GM18873 (cell line): ENCODE data around the gene ASB6.

Source experiments
- ATAC-seq: cut with Tn5 transposase; IDR thresholded peaks from one replicate; pipeline ENCODE4 v1.9.1; 2021; ENCODE audit warnings: mild to moderate bottlenecking, moderate library complexity, moderate number of reproducible peaks; ENCODE audit not compliant: unreplicated experiment, low FRiP score

ASB6 gene

DNA sequence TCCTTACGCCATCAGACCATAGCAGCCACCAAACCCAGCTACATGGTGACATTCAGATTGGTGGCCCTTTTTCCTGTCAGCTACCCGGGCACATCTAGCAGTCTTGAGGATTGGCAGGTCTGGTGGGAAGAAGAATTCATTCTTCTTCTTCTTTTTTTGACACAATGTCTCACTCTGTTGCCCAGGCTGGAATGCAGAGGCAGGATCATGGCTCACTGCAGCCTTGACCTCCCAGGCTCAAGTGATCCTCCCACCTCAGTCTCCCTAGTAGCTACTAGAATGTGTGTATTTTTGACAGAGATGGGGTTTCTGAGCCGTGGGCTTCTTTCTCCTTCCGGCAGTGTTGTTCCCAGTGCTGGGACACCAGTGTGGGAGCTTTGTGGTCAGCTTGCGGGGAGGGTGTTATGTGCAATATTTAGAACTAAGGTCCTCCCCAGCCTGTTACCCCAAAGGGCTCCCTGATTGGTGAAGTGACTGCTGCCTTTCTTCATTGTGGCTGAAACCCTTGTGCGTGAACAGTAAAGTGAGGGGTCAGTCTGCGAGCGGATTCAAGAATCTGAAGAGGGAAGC, 12.6 kb downstream of the ASB6 start:
- ATAC-seq: no peak

DNA sequence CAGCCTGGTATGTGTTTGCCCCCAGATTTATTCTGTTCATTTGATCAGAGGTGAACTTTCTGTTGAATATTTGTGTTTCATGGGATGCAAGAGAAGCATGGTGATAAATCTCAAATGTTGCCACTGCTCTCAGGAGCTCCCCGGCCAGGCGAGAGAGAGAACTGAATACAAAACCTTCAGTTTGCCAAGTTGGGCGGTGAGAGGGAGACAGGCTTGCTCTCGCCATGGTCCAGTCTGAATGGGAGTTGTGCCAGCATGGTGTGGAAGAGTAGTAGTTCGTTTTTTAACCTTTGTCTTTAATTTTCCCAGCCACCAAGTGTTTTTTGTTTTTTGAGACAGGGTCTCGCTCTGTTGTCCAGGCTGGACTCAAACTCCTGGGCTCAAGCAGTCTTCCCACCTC, 13.2 kb downstream of the ASB6 start:
- no peak for ATAC-seq

DNA sequence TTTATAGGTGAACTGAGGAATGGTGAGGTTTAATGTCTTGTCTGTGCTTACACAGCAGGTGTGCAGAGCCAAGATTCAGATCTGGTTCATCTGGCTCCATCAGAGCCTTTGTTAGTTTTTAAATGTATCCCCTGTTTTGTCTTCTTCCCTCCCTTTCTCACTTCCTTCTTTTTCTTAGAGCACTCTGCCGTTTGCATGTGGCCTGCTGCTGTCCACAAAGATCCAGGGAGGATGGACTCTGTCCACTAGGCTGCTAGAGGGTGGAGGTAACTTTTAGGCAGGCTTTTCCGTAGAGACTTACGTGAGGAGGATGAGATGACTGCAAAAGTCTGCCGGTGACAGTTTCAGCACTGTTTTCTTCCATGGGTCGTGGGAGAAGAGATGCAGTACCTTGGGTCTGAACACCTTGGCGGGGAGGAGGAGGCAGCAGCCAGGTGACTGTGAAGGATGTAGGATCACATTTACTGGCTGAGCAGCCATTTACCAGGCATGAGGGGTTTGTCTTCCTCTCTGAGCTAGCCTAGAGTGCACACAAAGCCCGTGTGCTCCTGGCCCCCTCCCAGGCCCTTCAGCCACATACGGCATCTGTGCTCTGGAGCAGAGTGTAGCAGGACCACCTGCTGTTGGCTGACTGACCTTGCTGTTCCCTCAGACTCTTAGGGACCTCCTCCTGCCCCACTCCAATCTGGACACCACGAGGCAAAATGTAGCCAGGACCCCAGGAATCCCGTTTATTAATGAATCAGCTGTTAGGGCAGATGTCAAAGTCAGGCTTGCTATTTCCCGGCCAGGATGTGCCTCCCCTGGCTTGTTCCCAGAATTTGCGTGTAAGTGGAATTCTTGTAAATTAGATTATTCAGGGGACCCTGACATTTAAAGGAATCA, 14.2 kb downstream of the ASB6 start:
- no peak for ATAC-seq

DNA sequence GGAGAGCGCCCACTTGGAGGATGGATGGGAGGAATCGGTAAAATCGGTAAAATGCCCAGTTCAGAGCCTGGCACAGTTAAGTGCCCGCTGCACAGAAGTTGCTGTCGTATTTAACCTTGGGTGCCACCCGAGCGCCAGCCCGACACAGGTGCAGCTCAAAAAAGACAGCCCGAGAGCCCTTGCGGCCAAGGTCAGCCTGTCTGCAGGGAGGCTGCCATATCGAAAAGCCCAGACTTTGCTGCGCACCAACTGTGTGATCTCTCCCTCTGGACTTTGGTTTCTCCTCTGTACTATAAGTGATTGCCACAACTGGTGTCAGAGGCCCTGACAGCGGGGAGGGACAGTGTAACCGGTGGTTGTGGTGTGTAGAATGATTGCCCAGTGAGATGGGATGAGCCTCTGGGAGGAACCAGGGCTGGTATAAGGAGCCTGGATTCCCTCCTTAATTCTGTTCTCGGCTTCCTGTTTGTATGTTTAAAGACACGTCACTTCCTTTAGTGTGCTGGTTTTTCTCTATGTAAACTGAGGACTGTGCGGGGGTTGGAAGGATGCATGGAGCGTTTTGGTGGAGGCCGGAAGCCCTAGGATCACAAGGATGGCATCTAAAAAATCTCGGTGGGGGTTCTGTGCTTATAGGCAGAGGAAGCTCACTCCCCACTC, 15.2 kb downstream of the ASB6 start:
- ATAC-seq: peak; percentile 20

DNA sequence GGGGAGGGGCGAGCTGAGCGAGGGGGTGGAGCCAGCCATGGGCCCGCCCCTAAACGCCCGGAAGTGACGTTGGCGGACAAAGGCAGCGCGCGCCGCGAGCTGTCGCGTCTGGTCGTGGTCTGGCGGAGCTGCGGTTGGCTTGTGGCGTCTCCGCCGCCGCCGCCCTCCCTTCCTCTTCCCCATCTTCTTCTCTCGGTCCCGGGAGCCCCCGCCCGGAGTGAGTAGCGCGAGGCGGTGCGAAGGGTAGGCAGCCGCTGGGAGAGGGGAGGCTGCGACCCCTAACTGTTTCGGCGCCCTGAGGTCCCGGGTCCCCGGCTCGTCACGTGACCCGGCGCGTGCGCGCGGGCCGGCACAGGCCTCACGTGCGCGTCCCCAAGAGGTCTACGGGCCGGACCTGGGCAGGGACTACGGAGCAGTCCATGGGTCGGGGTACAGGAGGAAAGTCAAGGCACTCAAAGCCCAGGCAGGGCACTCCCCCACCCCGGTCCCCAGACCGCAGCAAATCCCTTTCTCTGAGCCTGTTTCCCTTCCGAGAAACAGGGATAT, 15.8 kb downstream of the ASB6 start, which contains the start of gene NTMT1:
TSS of gene NTMT1 (plus strand) at position 85 of the 546 bp plus-strand sequence. CDS start 6,541 bp downstream, outside the sequence.
- ATAC-seq: peak; percentile 53

DNA sequence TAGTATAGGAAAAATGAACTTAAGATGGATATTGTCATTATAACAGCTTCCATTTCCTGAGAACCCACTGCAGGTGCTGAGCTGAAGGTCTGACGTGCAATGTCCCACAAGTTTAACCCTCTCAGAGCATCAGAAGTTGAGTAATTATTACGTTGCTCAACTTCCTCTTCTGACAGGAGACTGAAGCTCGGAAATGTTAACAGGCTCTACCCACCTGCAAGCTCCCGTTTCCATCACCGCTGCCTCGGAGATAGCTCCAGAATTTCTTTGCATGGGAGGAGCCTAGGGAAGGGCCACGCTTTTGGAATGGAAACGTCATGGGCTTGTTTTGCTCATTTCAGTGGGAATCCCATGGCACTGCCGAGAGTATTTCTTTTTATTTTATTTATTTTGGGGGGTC, 17.0 kb downstream of the ASB6 start:
- no peak for ATAC-seq

DNA sequence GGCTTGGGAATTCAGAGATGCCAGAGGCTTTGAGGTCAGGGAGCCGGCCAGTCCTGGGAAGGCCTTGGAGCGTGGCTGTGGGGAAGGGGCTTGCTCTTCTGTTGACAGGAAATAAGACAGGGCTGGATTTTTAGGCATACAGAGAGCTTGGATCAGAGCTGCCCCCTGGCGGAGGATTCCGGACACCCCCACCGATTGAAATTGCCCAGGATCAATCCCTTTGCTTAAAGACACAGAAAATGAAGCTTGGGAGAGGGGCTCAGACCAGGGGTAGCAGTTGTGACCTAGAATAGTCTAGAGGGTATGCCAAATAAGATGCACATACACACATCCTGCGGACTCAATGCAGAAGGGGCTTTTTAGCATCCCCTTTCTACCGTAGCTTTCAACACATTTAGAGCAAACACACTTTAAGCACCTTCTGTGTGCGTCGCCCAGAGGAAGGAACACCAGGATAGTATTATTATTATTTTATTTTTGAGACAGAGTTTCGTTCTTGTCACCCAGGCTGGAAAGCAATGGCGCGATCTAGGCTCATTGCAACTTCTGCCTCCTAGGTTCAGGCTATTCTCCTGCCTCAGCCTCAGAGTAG, 17.7 kb downstream of the ASB6 start:
- ATAC-seq: no peak

DNA sequence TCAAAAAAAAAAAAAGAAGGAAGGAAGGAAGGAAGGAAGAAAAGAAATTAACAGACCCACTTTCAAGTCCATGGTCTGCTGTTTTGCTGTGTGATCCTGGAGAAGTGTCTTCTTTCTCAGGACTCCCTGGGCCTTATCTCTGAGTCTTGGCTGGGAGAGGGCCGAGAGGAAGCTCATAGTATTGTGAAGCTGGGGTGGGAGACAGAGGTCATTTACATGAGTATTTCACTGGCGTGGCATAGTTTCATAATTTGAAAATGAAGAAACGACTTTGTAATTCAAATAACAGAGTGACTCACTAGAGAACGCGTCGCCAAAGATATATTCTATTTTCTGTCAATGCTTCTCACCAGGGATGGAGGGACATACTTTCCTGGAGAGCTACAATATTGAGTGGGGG, 18.6 kb downstream of the ASB6 start:
- no peak for ATAC-seq

DNA sequence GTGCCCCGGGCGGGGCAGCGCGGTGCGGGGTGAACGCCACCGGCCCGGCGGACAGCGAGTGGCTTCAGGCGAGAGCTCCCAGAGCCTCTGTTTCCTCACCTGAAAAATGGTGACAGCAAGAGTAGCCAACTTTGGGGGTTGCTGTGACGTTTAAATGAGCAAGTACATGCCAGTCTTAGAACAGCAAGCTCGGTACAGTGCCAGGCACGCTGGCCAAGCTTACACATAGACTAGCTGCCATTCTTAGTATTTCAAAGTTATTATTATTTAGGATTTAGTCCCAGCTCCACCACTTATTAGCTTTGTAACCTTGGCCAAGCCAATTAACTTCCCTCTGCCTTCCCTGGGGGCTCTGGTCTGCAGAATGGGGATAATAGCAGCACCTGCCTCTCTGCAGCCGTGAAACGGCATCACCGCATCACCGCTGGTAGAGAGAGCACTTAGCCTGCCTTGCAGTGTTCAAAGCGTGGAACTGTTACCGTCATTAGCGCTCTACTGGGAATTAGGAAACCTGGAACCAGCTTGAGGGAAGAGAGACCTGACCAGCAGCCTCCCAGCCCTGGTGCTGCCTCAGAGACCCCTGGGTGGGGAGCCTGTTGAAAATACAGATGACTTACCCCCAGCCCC, 21.2 kb downstream of the ASB6 start, which contains the start of gene C9orf50:
TSS of gene C9orf50 (minus strand) at position 433 of the 627 bp plus-strand sequence. CDS start 527 bp downstream, outside the sequence.
- ATAC-seq: no peak

DNA sequence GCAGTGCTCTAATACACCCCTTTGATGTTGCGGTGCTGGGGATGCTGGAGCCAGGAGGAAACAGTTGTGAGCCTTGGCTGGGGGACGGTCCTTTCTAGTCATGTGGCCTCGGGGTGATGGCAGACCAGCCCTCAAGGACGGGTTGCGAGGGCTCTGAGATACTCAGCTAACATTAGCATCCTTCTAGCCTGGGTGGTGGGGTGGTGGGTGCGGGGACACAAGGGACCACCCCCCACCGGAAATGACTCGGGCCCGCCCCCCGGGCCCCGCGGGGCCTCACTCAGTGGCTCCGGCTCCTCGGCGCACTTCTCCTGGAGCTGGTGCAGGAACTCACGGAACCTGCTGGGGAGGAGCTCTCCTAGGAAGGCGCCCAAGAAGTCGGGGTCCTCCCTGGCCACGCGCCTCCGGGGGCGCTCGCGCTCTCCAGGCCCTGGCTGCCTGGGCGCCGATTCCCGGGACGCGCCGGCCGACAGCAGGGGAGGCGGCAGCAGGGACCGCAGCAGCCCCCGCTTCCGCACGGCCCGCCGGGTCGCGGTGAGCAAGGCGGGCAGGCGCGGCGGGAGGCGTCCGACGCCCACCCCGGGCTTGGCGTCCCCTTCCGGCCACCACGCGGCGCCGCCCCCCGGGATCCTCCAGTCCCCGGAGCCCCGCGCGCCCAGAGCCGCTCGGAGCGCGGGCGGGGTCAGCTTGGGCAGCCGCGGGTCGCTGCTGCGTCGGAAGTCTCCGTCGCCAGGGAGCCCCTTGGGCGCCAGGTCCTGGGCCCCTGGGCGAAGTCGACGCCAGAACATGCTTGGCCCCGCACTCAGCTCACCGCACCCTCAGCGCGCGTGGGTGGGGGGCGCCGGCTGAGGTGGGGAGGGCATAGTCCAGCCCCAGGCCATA, 21.9 kb downstream of the ASB6 start:
- ATAC-seq: no peak

DNA sequence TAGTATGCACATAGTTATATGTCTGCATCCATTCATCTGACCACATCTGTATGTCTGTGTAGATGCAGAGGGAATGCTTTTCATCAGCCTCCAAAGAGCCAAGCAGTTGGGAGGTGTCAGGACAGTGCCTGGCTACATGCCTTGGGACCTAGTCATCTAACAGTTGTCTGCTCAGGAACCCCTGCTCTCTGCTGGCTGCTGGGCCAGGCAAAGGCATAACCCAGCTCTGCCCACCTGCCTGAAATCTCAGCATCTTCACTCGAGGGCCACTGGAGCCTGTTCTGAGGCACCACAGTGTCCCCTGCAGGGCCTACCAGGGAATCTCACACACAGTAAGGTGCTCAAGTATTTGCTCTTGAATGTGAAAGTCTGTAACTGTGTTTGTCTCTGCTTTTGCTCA, 24.8 kb downstream of the ASB6 start:
- no peak for ATAC-seq

DNA sequence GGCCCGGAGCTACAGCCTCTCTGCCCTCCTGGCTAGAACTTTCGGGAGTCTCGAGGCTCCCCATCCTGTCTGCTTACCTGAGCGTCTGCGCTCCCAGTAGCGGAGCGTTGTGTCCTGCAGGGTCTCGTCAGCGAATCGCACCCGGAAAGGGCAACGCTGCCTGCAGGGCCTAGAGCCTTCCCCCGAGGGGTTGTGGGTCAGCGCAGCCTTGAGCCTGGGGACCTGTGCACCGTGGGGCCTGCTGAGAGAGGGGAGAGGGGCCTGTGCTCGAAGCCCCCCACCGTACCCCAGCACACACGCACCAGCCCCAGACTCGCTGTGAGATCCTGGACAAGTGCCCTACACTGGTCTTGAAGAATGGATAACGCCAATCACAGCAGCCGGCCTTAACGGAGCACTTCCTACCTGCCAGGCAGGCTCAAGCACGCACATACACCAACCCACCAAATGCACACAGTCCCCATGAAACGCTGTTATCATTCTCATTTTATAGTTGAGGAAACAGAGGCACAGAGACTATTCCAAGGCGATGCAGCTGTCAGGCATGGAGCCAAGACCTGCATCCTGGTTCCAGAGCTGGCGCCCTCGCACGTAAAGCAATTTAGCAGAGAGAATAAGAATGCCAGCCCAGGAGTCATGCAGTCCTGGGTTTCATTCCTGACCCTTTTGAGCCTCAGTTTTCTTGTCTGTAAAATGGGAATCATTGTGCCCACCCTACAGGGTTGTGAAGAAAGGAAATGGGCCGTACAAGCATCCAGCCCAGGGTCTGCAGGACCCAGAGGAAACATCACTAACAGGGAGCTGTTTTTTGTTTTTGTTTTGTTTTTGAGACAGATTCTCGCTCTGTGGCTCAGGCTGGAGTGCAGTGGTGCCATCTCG, 26.3 kb downstream of the ASB6 start:
- no peak for ATAC-seq

DNA sequence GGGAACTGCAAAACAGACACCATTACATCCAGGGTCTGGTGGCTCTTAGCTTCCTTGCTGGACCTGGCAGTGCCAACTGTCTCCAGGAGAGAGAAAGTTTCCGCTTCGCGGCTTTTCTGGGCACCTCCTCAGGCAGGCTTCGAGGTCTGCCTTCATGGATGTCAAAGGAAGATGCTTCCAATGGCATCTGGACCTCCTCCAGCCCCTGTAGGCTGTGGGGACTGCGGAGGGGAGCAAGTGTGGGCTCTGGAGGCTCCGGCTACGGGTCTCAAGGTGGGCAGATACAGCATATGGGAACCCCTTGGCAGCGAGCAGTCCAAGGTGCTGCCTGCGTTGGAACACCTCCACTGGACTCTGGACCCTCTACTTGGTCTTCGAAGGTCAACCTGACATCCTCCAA, 27.0 kb downstream of the ASB6 start:
- no peak for ATAC-seq

DNA sequence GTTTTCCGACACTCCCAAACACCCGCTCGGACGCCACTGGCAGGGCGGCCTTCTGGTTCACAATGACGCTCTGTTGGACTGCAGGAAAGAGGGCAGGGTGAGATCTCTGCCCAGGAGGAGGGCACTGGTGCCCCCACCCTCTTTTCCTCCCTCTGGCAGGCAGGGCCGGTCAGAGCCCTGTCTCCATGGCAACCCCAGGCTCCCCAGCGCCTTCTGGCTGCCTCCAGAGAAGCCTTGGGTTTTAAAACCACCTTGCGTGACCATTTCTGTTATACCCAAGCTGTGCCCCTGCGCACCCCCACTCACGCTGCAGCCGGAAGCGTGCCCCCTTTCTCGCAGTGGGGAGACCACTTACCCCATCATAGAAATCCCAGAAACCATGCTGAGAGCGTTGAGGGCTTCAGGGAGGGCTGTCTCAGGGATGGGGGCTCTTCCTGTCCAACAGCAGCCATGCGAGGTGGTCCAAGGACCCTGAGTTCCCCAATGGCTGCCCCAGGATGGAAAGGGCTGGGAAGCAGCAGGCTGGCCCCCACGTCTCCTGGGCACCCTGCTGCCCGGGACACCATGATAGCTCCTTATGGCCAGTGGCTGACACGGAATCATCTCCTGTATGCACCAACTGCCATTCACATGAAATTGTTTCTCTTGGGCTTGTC, 28.3 kb downstream of the ASB6 start:
- ATAC-seq: no peak

DNA sequence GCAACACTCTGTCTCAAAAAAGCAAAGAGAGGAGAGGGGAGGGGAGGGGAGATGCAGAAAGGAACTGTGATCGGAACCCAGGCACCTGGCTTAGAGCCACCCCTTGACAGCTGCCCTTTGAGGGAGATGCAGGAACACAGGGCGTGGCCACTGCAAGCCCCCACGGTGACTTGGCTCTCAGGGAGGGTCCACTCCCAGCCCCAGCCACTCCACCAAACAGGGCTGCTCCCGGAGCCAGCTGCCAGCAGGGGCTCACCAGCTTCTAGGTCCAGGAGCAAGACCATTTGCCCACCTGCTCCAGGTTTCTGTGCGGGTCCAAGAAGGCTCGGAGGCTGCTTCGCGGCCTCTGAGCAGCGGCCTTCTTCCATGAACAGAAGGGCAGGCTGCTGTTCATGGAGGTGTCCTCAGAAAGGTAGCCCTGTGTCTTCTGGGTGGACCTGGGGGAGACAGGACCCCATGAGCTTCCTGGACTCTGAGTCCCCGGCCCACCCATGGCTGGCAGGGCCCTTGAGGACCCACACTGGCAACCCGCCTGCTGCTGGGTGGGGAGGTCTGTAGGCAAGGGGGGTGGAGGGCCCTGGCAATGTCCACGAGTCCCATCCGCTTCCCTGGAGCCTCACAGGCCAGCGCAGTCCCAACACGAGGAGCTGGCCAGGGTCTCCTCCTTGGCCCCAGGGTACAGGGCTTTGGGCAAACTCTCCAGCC, 29.0 kb downstream of the ASB6 start:
- ATAC-seq: no peak

DNA sequence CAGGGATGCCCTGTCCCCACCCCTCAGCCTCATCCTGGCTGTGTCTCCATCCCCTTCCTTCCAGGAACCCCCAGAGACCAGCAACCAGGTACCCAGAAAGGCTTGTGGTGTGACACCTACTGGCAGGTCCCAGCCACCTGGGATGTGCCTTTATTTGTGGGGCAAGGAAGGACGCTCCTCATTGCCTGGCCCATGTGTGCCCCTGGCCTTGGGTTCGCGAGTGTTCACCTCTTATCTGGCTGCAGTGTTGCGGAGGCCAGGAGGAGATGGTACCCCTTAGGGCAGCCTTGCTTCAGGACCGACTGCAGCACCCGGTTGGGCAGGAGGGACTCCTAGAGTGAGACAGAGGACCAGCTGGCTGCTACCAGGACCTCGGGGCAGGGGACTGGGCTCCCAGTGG, 29.8 kb downstream of the ASB6 start:
- ATAC-seq: no peak

DNA sequence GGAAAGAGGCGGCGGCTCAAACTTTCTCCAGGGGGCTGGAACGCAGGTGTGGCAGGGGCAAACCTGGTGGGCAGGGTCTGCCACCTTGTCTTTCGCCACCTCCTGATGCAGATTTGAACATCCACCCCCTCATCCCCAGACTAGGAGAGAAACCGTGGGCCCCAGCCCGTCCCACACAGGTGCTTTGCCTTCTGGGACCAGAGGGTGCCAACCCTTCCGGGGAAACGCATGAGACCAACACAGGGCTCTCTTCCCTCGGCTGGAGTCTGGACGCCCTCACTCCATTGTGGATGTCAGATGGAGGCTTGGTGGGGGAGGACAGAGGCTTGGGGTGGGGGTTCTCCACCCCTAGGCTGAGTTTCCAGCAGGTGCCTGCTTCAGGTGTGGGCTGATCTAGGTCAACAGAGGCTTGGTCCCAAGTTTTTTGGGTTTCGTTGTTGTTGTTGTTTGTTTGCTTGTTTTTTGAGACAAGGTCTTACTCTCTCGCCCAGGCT, 30.6 kb downstream of the ASB6 start:
- no peak for ATAC-seq
